GM10847 (cell line): ENCODE measurements around the gene ST8SIA1.

Experiments
- POLR2A ChIP-seq: IDR thresholded peaks from 2 replicates; pipeline ENCODE4 v1.6.1; 2011; ENCODE audit not compliant: insufficient read length; ENCODE audit errors: extremely low read depth

ST8SIA1 gene

GRCh38 chr12:22230280-22230794 lies 104.2 kb downstream of the ST8SIA1 start:
- no peak for TF ChIP-seq POLR2A

- no peak for TF ChIP-seq POLR2A
These were observed 104.7 kb downstream of the ST8SIA1 start for GRCh38 chr12:22229652-22230279.

GRCh38 chr12:22228022-22228875 lies 106.3 kb downstream of the ST8SIA1 start:
- no peak for TF ChIP-seq POLR2A

GRCh38 chr12:22223356-22223755 lies 111.2 kb downstream of the ST8SIA1 start:
- TF ChIP-seq POLR2A = no peak

- no peak for TF ChIP-seq POLR2A
These were observed 117.0 kb downstream of the ST8SIA1 start for GRCh38 chr12:22217556-22217955.

GRCh38 chr12:22215467-22216253 lies 118.8 kb downstream of the ST8SIA1 start:
- no peak for TF ChIP-seq POLR2A

GRCh38 chr12:22211128-22211527 lies 123.4 kb downstream of the ST8SIA1 start:
- TF ChIP-seq POLR2A = no peak

GRCh38 chr12:22209422-22209821 lies 125.1 kb downstream of the ST8SIA1 start:
- TF ChIP-seq POLR2A = no peak

- TF ChIP-seq POLR2A = no peak
These were observed 128.3 kb downstream of the ST8SIA1 start for GRCh38 chr12:22206111-22206728.

- TF ChIP-seq POLR2A = no peak
These were observed 130.1 kb downstream of the ST8SIA1 start for GRCh38 chr12:22204391-22204790.

- TF ChIP-seq POLR2A = no peak
These were observed 131.7 kb downstream of the ST8SIA1 start for GRCh38 chr12:22202847-22203246.

GRCh38 chr12:22201101-22201500 lies 133.4 kb downstream of the ST8SIA1 start:
- no peak for TF ChIP-seq POLR2A

GRCh38 chr12:22196236-22196635 lies 138.3 kb downstream of the ST8SIA1 start:
- no peak for TF ChIP-seq POLR2A

GRCh38 chr12:22190969-22191368 lies 143.5 kb downstream of the ST8SIA1 start:
- no peak for TF ChIP-seq POLR2A

GRCh38 chr12:22188431-22188830 lies 146.1 kb downstream of the ST8SIA1 start:
- no peak for TF ChIP-seq POLR2A
